Neural crest cell (in vitro differentiated cells): Measurements from ENCODE around the gene CLHC1. TPM values are rescaled to one million over a fixed set of nuclear protein-coding genes. Genes with fewer than 3 reads are reported as not detected.

ENCODE experiments used
- DNase-seq: peaks from one replicate; pipeline ENCODE4 v3.0.0; 2021; ENCODE audit warnings: low read depth, mixed read lengths, low spot score
- H3K27ac Mint-ChIP-seq: one replicate; pipeline ENCODE4 v1.8.0; 2021; ENCODE audit warnings: mild to moderate bottlenecking, mixed read lengths; ENCODE audit not compliant: unreplicated experiment
- H3K27me3 Mint-ChIP-seq: 2 replicates; pipeline ENCODE4 v1.8.0; 2021; ENCODE audit warnings: low read depth, mild to moderate bottlenecking, mixed read lengths
- H3K36me3 Mint-ChIP-seq: 2 replicates; pipeline ENCODE4 v1.8.0; 2021; ENCODE audit warnings: low read depth, mild to moderate bottlenecking, mixed read lengths
- H3K4me1 Mint-ChIP-seq: 2 replicates; pipeline ENCODE4 v1.8.0; 2021; ENCODE audit warnings: mixed read lengths
- H3K4me3 Mint-ChIP-seq: one replicate; pipeline ENCODE4 v1.8.0; 2021; ENCODE audit warnings: mild to moderate bottlenecking, mixed read lengths
- H3K9me3 Mint-ChIP-seq: 2 replicates; pipeline ENCODE4 v1.8.0; 2021; ENCODE audit warnings: mixed read lengths
- total RNA-seq: library from RNA; stranded (reverse); gene quantifications from 2 replicates; pipeline ENCODE4 v1.2.1, GENCODE V29; 2021
- TF ChIP-seq, protein P1 (sequence below): fragments of 200-600 bp; sonication (generic); conservative IDR thresholded peaks from 2 replicates; pipeline ENCODE4 v1.5.0; 2021; ENCODE audit warnings: antibody characterized with exemption, mild to moderate bottlenecking

CLHC1 gene
- total RNA-seq, 1 donor from 2014 or later: 22.5 TPM

DNA sequence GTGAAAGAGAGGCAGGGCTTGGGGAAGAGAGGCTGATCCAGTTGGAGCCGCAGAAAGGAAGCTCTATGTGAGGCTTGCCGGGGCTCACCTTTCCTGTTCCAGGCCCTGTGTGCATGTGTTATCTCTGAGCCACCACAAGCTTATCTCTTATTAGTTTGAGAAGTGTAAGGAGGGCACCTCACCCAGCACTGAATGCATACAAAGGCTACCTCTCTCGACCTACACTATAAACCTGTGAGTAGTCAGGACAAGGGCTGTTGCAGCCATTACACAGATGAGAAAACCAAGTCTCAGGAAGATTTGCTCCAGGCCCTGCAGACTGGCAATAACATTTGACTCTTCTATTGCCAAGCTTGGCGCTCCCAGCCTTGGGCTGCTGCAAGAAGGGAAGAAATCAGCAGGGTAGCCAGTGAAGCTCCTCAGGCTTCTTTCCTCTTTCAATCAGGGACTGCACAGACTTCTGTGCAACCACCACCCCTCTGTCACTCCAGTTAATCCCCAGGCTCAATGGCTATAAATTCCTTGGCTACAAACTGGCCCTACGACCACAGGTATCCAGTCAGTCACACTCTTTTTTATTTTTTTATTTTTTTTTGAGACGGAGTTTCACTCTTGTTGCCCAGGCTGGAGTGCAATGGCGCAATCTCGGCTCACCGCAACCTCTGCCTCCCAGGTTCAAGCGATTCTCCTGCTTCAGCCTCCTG is 73.8 kb downstream of the CLHC1 start:
- Mint-ChIP-seq H3K9me3 (no peaks in the 10 kb centered on the region), H3K4me1 (peaks cover 59% of the 10 kb centered on the region), H3K4me3 (no peak overlapping the region), H3K27me3 (no peaks in the 10 kb centered on the region), H3K36me3 (no peaks in the 10 kb centered on the region), H3K27ac (no peak overlapping the region)
- no peak for DNase-seq
- TF ChIP-seq, protein P1, sequence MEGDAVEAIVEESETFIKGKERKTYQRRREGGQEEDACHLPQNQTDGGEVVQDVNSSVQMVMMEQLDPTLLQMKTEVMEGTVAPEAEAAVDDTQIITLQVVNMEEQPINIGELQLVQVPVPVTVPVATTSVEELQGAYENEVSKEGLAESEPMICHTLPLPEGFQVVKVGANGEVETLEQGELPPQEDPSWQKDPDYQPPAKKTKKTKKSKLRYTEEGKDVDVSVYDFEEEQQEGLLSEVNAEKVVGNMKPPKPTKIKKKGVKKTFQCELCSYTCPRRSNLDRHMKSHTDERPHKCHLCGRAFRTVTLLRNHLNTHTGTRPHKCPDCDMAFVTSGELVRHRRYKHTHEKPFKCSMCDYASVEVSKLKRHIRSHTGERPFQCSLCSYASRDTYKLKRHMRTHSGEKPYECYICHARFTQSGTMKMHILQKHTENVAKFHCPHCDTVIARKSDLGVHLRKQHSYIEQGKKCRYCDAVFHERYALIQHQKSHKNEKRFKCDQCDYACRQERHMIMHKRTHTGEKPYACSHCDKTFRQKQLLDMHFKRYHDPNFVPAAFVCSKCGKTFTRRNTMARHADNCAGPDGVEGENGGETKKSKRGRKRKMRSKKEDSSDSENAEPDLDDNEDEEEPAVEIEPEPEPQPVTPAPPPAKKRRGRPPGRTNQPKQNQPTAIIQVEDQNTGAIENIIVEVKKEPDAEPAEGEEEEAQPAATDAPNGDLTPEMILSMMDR: no peak

- Mint-ChIP-seq H3K4me1 (peaks cover 51% of the 10 kb centered on the region), H3K27ac (no peak overlapping the region), H3K9me3 (no peaks in the 10 kb centered on the region), H3K4me3 (no peak overlapping the region), H3K36me3 (no peaks in the 10 kb centered on the region), H3K27me3 (no peaks in the 10 kb centered on the region)
- no peak for DNase-seq
- TF ChIP-seq, protein P1: no peak
These were observed 74.6 kb downstream of the CLHC1 start for GRCh38 chr2:55157474-55157884.

DNA sequence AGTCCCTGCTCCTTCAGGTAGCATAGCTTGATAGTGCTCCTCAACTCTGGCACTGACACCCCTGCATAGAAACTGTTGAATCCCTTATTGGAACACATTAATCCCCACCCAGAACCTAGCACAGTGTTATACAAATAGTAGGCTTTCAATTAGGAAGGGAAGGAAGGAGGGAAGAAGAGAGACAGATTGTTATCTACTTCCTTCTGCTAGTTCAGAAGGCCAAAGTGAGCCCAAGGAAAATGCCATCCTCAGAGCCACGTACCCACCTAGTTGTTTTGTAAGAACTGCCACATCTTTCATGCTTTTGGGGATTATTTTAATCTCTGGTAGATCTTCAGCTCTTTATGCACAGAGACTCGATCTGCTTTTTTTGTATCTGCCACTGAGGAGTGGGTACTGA is 75.1 kb downstream of the CLHC1 start:
- TF ChIP-seq, protein P1: no peak
- Mint-ChIP-seq H3K27me3 (no peaks in the 10 kb centered on the region), H3K27ac (no peak overlapping the region), H3K4me1 (peaks cover 46% of the 10 kb centered on the region), H3K9me3 (no peaks in the 10 kb centered on the region), H3K4me3 (no peak overlapping the region), H3K36me3 (no peaks in the 10 kb centered on the region)
- no peak for DNase-seq

DNA sequence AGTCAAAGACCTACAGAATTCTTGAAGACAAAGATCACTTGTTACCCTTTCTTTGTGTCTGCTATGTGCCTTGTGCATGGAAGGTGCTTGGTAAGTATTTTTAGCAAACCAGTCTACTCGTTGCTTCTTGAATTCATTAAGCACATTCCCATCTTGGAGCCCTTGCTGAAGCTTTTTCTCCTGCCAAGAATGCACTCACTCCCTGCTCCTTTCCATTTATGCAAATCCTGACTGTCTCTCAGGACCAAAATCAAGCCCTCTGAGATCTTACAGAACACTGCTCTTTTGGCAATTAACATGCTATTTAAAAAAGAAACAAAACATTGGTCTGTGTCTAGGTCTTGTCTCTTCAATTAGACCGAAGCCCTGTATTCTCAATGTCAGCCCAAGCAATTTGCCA is 75.8 kb downstream of the CLHC1 start:
- Mint-ChIP-seq H3K4me1 (peaks cover 41% of the 10 kb centered on the region), H3K27ac (no peak overlapping the region), H3K4me3 (no peak overlapping the region), H3K9me3 (no peaks in the 10 kb centered on the region), H3K27me3 (no peaks in the 10 kb centered on the region), H3K36me3 (no peaks in the 10 kb centered on the region)
- TF ChIP-seq, protein P1: no peak
- DNase-seq: no peak

DNA sequence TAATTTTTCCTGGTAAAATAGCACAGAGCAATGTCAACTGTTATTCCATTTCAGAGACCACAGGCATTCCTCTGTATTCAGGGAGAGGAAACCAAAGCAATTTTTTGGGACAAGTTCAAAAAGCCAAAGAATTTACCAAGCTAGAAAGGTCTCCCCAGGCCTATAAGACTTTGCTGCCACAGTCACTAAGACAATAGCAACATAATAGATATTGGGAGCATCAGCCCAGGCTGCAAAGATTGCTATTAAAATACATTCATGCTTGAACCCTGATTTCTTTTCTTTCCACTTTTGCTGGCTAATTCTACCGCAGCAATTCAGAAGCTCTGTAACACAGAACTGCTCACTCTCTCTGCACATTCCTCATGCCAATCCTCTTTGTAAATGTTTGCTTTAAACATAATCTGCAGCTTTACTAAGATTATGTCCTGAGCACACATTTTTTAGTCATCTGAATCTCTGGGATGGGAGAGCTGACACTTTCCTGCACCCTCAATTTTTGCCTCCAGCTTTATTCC is 76.3 kb downstream of the CLHC1 start:
- Mint-ChIP-seq H3K36me3 (no peaks in the 10 kb centered on the region), H3K27me3 (no peaks in the 10 kb centered on the region), H3K4me1 (peaks cover 41% of the 10 kb centered on the region), H3K27ac (peak overlapping the region; percentile 53), H3K4me3 (no peak overlapping the region), H3K9me3 (no peaks in the 10 kb centered on the region)
- TF ChIP-seq, protein P1: no peak
- DNase-seq: no peak
